NCI-H2196 treated with DMSO at 0.1 percent for 48 hours (cell line): Measurements from ENCODE around the gene TOMM20.

Experiments used
- DNase-seq: peaks from one replicate; lab custom pipeline; 2025; ENCODE audit not compliant: unreplicated experiment; lab: John Stamatoyannopoulos, UW

TOMM20 gene

DNA sequence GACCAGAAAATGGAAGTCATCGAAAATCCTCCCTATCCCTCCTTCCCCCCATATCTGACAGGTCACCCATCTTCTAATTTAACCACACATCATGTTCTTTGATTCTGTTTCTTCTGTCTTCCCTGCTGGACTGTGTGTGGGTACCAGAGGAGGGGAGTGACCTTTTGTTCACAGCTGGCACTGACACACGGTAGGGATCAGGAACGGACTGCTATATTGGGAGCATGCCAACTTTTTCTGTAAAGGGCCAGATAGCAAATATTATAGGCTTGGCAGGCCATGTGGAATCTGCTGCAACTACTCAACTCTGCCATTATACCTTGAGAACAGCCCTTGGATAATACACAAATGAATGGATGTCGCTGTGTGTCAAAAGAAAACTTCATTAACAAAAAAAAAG lies 7.5 kb upstream of the TOMM20 start:
- no peak for DNase-seq

DNA sequence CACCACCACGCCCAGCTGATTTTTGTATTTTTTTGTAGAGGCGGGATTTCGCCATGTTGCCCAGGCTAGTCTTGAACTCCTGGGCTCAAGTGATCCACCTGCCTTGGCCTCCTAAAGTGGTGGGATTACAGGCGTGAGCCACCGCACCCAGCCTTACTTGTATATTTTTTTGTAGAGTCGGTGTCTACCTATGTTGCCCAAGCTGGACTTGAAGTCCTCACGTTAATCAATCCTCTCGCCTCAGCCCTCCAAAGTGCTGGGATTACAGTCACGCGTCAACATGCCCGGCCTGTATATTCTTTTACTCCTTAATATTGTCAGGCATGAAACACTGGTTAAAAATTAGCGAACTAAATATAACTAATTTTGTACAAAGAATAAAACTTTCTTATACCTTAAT lies 5.5 kb upstream of the TOMM20 start:
- no peak for DNase-seq

DNA sequence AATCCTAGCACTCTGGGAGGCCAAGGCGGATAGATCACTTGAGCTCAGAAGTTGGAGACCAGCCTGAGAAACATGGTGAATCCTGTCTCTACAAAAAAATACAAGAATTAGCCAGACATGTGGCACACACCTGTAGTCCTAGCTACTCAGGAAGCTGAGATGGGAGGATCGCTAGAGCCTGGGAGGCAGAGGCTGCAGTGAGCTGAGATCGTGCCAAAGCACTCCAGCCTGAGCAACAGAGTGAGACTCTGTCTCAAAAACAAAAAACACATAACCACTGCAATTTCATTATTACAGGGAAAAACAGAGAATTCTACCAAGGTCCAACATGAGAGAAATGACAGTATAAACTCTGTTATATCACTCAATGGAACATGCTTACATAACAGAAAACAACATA lies 4.4 kb upstream of the TOMM20 start:
- no peak for DNase-seq

DNA sequence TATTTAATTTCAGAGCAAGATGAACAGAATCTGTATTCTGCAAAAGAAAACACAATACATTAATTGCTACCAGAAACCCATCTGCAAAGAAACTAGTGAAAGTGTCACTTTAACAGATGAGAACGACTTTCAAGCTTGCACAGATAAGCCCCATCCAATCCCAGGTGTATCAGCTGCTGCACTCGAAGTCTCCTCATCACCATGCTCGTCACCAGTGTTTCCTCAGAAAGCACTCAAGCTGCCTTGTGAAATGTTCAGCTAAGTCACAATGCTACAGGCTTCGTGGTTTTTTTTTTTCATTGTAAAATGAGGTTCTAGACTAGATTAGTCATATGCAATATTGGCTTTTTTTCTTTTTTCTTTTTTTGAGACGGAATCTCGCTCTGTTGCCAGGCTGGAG lies 3.3 kb upstream of the TOMM20 start:
- no peak for DNase-seq

DNA sequence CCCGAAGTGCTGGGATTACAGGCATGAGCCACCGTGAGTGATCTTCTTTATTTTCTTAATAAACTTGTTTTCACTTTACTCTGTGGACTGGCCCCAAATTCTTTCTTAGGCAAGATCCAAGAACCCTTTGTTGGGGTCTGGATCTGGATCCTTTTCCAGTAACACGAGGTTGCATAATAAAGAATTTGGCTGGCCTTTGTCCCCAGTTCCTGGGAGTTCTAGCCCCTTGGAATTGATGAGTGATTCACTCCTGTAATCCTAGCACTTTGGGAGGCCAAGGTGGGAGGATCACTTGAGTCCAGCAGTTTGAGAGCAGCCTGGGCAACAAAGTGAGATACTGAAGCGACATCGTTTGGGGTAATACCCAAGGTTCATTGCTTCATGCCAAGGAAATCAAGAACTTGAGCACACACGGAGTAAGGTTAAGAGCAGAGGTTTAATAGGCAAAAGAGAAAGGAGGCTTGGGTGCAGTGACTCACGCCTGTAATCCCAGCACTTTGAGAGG lies 2.2 kb upstream of the TOMM20 start:
- no peak for DNase-seq

DNA sequence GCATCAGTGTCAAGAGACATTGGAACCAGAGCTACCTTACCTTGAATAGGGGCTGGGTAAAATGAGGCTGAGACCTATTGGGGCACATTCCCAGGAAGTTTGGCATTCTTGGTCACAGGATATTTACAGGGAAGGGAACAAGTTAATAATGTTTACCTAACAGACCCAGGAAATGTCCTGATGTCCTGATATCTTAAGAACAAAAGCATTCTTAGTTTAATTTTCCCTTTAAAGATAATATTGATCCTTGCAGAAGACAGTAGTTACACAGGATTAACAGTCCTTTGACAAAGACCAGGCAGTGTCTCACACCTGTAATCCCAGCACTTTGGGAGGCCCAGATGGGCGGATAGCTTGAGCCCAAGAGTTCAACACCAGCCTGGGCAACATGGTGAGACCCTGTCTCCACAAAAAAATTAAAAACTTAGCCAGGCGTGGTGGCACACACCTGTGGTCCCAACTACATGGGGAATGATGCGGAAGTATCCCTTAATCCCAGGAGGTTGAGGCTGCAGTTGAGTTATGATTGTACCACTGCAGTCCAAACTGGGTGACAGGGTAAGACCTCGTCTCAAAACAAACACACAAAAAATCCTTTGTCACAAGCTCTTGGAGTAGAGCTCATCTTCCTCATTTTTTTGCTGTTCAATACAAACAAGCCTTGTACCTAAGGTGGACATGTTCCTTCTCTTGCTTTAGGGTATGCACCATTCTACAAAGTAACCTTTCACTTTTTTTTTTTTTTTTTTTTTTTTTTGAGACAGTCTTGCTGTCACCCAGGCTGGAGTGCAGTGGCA lies 1.3 kb upstream of the TOMM20 start:
- no peak for DNase-seq

DNA sequence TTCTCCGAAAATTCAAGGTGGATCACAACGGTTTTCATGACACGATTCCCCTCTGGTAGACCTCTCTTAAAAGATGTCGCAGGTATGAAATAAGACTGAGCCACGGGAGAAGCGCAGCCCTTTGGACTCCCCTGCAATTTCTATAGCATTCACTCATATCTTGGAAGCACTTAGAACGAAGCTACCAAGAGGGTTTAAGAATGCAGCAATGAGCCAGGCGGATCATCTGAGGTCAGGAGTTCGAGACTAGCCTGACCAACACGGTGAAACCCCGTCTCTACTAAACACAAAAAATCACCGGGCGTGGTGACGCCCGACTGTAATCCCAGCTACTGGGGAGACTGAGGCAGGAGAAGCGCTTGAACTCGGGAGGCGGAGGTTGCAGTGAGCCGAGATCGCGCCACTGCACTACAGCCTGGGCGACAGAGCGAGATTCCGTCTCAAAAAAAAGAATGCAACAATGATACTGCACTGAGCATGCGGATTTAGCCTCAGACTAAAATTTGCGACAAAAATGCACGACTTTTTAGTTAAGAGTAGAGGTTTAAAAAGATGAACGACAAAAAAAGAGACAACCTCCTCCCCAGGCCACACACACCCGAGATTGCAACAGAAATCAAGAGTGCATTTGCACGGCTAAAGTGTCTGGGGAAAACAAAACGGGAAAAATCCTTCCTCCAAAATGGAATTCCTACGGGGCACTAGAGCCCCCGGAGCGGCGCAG lies 743 bp downstream of the TOMM20 start:
- DNase-seq = no peak

DNA sequence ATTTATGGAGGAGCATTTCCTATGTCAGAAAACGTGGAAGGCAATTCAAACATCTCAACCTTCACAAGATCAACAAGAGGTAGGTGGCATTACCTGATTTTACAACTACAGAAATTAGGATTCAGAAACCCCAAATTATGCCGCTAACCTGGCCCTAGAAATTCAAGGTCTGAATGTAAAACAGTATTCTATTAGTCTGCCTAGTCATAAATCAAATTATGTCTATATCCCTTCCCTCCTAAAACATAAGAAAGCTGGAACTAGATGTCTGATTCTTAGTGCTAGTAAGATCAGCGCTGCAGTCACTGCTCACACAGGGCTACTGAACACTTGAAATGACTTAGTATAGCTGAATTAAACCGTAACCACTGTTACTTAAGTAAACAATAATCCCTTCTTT lies 1.4 kb downstream of the TOMM20 start:
- no peak for DNase-seq

DNA sequence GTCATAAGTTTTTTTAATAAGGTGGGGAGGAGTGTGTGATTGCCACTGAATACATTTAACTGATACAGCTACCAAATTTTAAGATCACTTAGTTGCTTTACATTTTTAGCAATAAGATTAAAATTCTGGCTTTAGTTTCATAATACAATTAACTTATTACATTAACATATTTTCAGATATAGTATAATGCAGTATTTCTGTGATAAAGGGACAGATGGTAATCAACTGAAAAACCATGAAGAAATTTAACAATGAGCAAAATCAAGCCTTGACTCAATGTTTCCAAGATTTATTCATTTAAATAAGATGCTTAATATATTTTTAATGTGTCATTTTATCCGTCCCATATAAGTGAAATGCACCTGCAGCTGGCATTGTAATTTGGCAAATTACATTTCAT lies 4.0 kb downstream of the TOMM20 start:
- no peak for DNase-seq

DNA sequence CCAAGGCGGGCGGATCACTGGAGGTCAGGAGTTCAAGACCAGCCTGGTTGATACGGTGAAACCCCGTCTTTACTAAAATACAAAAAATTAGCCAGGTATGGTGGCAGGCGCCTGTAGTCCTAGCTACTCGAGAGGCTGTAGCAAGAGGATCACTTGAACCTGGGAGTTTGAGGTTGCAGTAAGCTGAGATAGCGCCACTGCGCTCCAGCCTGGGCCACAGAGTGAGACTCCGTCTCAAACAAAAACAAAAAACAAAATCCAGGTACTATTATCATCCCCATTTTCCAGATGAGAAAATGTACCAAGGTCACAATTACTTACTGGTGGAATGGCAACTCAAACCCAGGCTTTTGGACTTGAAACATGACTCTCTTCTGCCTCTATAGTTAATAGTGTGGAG lies 4.5 kb downstream of the TOMM20 start:
- no peak for DNase-seq

DNA sequence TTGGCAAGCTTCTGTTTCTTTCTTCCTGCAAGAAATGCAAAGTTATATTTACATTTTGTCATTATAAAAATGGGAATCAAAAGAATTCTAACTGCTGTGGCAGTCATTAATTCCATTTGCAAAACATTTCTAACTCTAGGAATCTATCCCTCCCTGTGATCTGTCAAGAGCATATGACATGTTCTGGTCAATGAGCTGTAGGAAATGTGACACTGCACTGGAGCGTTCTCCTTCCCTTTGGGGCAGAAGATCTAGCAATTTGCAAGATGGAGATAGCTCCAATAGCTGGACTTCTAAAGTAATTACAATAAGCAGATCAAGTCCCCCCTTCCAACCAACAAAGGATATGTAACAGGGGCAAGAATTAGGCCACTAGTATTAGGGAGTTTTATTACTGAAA lies 6.3 kb downstream of the TOMM20 start:
- no peak for DNase-seq

DNA sequence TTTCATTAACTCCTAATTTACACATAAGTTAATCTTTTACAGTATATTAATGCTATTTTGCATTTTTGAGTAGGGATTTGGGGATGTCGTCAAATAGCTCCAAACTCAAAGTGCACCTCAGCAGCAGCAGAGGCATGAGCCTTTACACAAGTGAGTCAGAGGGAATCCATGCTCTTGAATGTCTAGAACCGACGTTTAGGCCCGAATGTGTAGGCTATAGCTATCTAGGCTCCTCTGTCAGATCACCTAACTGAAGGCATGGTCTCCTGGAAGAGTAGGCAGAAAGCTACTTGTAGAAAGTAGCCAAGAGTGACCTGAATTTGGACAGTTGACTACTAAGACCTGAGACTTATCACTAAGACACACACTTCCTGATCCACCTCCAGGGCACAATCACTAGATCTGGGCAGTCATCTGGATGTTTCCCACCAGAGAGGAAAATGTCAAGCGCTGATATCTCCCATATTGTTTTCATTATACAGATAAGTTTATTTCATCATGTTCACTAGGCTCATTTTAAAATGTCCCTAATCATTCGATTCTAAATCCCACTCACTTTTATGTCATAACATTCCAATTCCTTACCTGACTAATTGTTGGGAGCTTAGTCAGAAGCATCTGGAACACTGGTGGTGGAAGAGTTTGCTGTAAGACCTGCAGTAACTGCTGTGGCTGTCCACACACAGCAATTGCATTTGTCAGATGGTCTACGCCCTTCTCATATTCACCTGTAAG lies 15.3 kb downstream of the TOMM20 start:
- DNase-seq = no peak

DNA sequence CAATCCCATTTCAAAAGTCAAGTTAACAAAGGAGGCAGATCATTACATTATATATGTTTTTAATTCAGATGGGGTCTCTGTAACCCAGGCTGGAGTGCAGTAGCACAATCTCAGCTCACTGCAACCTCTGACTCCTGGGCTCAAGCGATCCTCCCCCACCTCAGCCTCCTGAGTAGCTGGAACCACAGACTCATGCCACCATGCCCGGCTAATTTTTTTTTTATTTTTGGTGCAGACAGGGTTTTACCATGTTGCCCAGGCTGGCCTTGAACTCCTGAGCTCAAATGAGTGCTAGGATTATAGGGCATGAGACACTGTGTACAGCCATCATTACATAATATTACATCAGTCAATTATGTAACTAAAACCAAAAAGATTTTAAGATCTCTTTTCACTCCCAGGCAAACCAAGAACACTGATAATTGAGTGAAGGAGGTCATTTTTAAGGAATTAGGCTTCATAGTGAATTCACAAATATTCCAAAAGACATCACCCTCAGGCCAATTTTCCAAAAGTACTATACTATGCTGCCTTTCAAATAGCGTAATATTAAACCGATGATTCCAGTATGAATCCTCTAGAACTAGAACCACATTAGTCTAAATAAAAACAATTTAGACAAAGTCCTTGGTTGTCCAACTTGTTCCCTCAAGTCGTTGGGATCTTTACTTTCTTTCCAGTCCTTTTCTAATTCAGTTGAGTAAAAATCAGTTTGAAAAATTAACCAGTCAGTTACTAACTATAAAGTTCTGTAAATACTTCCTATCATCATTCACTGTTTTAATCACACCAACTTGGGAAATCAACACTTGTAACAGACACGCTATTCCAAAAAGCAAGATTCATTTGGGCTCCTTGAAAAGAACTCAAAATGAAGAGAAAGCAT lies 16.1 kb downstream of the TOMM20 start:
- DNase-seq = no peak

DNA sequence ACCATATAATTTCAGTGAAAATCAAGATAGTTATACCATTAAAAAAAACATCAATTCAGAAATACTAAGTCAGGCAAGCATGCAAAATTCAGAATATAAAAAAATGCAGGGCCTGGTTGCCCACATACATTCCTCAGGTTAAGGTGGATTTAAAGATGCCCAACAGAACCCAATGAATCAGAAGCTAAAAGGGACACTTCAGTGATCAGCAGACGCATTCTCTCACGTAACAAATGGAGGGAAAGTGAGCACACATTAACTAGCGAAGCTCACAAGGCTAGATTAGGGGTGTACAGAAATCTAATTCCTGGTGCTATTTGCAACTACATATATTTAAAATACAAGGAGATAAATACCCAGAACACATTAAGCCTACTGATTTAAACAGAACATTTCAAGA lies 17.5 kb downstream of the TOMM20 start:
- DNase-seq = no peak

DNA sequence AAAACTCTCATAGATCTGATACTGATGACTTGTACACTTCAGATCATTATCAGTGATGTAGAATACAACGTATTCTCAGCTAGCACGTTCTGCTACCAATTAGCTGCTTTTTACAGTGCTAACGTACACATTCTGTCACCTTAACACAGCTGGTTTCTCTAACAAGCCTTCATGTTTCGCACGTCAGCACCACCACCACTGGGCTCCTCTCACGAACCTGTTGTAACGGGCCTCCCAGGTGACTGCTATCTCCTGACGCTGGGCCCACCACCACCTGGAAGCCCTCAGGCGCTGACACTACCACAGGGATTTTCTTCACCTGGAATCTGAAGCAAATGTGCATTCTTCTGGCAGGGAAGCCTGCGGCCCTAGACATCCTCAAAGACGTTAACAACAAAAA lies 19.8 kb downstream of the TOMM20 start:
- DNase-seq = no peak

DNA sequence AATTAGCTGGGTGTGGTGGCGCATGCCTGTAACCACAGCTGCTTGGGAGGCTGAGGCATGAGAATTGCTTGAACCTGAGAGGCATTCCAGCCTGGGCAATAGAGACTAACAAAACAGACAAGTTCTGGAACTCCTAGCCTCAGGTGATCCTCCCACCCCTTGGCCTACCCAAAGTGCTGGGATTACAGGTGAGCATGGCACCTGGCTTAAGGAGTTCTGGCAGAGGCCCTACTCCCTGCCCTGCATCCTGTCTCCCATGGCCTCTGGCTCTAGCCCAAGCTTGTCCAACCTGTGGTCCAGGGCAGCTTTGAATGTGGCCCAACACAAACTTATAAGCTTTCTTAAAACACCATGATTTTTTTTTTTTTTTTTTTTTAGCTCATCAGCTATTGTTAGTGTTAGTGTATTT lies 20.4 kb downstream of the TOMM20 start:
- DNase-seq = no peak

DNA sequence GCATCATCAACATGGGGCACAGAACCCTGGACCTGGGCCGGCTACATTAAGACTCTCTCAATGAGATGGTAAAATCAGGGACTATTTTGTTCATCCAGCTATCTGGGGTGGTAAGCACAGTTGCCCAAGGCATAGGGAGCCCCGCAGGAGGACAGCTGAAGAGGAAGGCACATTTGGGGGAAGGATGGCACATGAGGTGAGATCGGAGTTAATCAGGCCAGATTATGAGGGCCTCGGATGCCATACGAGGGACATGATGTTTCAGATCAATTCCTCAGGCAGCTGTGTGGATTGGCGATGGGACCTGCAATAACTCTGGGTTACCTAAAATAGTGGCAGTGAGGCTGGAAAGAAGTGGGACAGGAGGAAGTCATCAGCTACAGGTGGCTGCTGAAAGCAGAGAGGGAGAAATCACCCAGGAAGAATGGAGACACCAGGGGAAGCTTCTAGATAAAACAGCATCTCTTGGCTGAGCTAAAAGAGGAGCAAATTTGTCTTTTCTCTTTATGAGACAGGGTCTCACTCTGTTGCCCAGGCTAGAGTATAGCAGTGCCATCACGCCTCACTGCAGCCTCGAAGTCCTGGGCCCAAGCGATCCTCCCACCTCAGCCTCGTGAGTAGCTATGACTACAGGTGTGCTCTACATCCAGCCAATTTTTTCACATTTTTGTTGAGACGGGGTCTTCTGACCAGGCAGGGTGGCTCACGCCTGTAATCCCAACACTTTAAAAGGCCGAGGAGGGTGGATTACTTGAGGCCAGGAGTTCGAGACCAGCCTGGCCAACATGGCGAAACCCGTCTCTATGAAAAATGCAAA lies 21.1 kb downstream of the TOMM20 start:
- DNase-seq = no peak

DNA sequence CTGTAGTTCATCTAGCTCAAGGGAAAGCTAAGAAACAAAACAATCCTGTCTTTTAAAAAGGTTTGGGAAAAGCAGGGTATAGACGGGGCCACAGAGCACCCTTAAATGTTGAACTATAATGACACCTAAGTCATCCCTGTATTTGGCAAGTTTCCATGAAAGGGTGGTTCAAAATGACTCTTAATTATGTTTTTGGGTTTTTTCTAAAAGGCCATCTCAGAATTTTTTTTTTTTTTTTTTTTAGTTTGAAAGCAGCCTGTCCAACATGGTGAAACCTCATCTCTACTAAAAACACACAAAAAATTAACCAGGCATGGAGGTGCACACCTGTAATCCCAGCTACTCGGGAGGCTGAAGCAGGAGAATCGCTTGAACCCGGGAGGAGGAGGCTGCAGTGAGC lies 22.2 kb downstream of the TOMM20 start:
- DNase-seq = no peak

DNA sequence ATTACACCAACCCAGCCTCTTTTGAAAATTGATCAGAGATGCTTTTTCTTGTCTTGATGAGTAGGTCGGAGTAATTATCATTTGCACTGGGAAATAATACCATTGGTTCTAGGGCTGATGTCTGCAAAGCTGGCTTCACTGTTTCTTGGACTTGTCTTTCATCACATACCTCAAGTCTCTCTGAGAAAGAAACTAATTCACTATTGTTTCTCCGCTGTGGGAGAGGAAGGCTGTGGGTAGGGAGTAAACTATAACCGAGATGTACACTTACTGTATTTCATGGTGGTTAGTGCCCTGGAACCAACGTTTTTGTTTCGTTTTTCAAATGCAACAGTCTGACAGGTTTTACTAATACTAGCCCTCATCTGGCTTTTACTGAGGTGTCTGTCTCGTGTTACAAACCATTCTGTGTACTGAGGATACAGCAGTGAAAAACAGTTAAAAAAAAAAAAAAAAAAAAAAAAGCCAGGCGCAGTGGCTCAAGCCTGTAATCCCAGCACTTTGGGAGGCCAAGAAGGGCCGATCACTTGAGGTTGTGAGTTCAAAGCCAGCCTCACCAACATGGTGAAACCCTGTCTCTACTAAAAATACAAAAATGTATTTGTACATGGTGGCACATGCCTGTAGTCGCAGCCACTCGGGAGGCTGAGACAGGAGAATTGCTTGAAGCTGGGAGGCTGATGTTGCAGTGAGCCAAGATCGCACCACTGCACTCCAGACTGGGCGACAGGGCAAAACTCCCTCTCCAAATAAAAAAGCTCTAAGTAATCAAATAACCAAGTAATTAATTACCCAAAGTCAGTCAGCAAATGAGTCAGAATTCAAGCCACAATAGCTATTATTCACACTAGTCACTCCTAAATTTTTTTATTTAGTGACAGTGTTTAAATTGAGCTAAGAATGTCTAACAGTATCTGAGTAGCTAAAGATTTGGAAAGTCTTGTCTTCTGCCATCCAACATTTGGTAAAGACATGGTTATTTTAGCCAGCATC lies 23.3 kb downstream of the TOMM20 start:
- no peak for DNase-seq
